Neutrophil (primary cell): ENCODE measurements around the gene IQSEC1.

ENCODE experiments used
- H3K27ac ChIP-seq: fragments of 200-600 bp; sonication (generic); 2 replicates; pipeline ENCODE4 v1.5.1; 2016; ENCODE audit warnings: mild to moderate bottlenecking, moderate library complexity
- H3K27me3 ChIP-seq: fragments of 200-600 bp; sonication (generic); 2 replicates; pipeline ENCODE4 v1.6.0; 2016; ENCODE audit warnings: mild to moderate bottlenecking
- H3K36me3 ChIP-seq: fragments of 200-600 bp; sonication (generic); 2 replicates; pipeline ENCODE4 v1.5.1; 2017
- H3K4me1 ChIP-seq, 2 experiments: fragments of 200-600 bp in 1 of 2; sonication (generic) in 1 of 2; 1 replicate in 1 of 2; 2 replicates in 1 of 2; pipeline versions ENCODE4 v1.5.1 to v1.6.1; 2013 to 2016; ENCODE audit warnings: low read depth in 1 of 2, low read length in 1 of 2, mild to moderate bottlenecking in 1 of 2, moderate library complexity in 1 of 2; ENCODE audit not compliant: control insufficient read depth in 1 of 2, insufficient read depth in 1 of 2
- H3K4me3 ChIP-seq, 2 experiments: fragments of 200-600 bp in 1 of 2; sonication (generic) in 1 of 2; 1 replicate in 1 of 2; 2 replicates in 1 of 2; pipeline ENCODE4 v1.5.1; 2013 to 2016; ENCODE audit warnings: low read depth in 1 of 2, low read length in 1 of 2, mild to moderate bottlenecking in 1 of 2, moderate library complexity in 1 of 2
- H3K9me3 ChIP-seq: fragments of 200-600 bp; sonication (generic); 2 replicates; pipeline ENCODE4 v1.5.1; 2016
- CTCF ChIP-seq: fragments of 200-600 bp; sonication (generic); IDR thresholded peaks from 2 replicates; pipeline ENCODE4 v1.5.1; 2016; ENCODE audit warnings: antibody characterized with exemption

IQSEC1 gene

GRCh38 chr3:12972781-12973702, 100.2 kb downstream of the IQSEC1 start:
- Histone ChIP-seq H3K27ac (no peak overlapping the region), H3K4me1 (peaks cover 4 to 8% of the 10 kb centered on the region in 2 experiments), H3K9me3 (no peaks in the 10 kb centered on the region), H3K27me3 (no peaks in the 10 kb centered on the region), H3K4me3 (no peak overlapping the region), H3K36me3 (peaks cover 96% of the 10 kb centered on the region)
- TF ChIP-seq CTCF, result no peak

DNA sequence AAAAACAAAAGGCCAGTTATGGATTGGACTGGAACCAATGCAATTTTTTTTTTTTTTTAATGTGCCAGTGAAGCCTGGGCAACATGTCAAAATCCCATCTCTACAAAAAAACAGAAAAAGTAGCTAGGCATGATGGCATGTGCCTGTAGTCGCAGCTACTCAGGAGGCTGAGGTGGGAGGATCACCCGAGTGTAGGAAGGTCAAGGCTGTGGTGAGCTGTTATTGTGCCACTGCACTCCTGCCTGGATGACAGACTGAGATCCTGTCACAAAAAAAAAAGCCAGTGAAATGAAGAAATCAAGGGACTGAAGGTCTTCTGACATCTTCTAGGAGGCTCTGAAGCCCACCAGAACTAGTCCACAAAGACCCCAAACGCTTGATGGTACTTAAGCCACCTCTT, 101.2 kb downstream of the IQSEC1 start:
- Histone ChIP-seq H3K4me3 (no peak overlapping the region), H3K4me1 (peaks cover 9 to 17% of the 10 kb centered on the region in 2 experiments), H3K9me3 (no peaks in the 10 kb centered on the region), H3K27ac (no peak overlapping the region), H3K27me3 (peaks cover 5% of the 10 kb centered on the region), H3K36me3 (peaks cover 86% of the 10 kb centered on the region)
- no peak for TF ChIP-seq CTCF

DNA sequence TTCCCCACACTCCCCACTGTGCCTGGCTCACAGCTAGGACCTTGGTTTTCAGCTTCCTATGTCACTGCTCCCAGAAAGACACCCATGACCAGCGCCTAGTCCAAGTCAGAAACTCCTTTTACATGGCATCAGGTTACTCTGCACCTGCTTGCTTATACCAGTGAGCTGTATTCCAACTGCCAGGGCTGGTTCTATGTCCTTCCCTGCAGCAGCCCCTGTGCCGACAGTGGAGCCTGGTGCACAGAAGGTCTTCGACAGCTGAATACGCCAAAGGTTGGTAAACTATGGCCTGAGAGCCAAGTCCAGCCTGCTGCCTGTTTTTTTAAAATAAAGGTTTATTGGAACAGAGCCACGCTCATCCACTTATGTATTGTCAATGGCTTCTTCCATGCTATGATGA, 102.5 kb downstream of the IQSEC1 start:
- no peak overlapping the region for H3K27ac ChIP-seq
- H3K4me3 ChIP-seq, result no peak overlapping the region
- TF ChIP-seq CTCF, result no peak
- H3K27me3 ChIP-seq, result peaks cover 14% of the 10 kb centered on the region
- peaks cover 20 to 30% of the 10 kb centered on the region in 2 experiments for H3K4me1 ChIP-seq
- H3K9me3 ChIP-seq, result no peaks in the 10 kb centered on the region
- peaks cover 77% of the 10 kb centered on the region for H3K36me3 ChIP-seq

DNA sequence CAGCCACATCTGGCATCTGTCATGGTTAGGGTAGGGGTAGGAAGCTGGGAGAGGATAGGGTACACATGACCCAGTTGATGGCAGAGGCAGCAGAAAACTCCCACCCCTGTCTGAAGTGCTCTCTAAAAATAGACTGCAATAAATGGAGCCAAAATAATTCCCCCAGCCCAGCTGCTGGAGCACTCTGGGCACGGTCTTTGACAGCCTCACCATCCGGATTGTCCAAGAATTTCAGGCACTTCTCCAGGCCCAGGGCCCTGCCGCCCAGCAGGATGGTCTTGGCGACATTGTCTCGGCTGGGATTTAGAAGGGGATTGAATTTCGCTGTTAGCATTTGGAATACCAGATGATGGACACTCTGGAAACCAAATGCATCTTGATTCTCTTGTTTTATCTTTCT, 103.7 kb downstream of the IQSEC1 start:
- Histone ChIP-seq H3K4me3 (no peak overlapping the region), H3K36me3 (peaks cover 73% of the 10 kb centered on the region), H3K9me3 (no peaks in the 10 kb centered on the region), H3K27ac (no peak overlapping the region), H3K4me1 (peaks cover 32 to 42% of the 10 kb centered on the region in 2 experiments), H3K27me3 (peaks cover 14% of the 10 kb centered on the region)
- no peak for TF ChIP-seq CTCF

DNA sequence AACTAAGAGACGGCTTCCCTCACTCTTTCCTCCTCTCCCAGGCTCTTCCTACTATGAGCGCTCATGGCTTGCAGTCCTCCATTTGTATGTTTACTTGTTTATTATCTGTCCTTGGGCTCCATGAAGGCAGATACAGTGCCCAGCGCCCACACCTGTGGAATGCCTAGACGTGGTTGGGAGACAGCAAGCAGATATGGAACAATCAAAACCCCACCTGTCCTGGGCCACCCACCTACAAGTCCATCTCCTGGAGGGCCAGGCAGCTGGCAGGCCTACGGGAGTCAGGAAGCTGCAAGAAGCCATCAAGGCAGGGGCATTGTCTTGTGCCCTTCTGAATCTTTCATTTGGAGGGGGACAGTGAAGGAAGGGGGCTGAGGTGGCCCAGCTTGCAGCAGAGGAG, 104.7 kb downstream of the IQSEC1 start:
- peaks cover 14% of the 10 kb centered on the region for H3K27me3 ChIP-seq
- no peak for TF ChIP-seq CTCF
- peaks cover 73% of the 10 kb centered on the region for H3K36me3 ChIP-seq
- no peaks in the 10 kb centered on the region for H3K9me3 ChIP-seq
- H3K27ac ChIP-seq, result no peak overlapping the region
- H3K4me1 ChIP-seq, result peaks cover 42 to 52% of the 10 kb centered on the region in 2 experiments
- no peak overlapping the region for H3K4me3 ChIP-seq
